Loucy (cell line): ENCODE results near the gene HIVEP2.
A peak's percentile ranks its signal among the peaks of the same experiment; 100 is the strongest.

Experiments used
- H2AFZ ChIP-seq: fragments of 200-600 bp; sonication (generic); 2 replicates; pipeline ENCODE4 v1.6.0; 2016; ENCODE audit warnings: antibody characterized with exemption, mild to moderate bottlenecking, low read length, moderate library complexity
- H3F3A ChIP-seq: fragments of 200-600 bp; 2 replicates; pipeline ENCODE4 v1.6.0; 2016; ENCODE audit warnings: antibody characterized with exemption, low read depth, mild to moderate bottlenecking
- H3K27me3 ChIP-seq: fragments of 200-600 bp; sonication (generic); 2 replicates; pipeline ENCODE4 v1.6.1; 2014; ENCODE audit warnings: low read length, mild to moderate bottlenecking; ENCODE audit not compliant: insufficient read depth, poor library complexity, severe bottlenecking
- H3K36me3 ChIP-seq: fragments of 200-600 bp; sonication (generic); 2 replicates; pipeline ENCODE4 v1.6.1; 2016; ENCODE audit warnings: low read length; ENCODE audit not compliant: insufficient read depth
- H3K4me1 ChIP-seq: fragments of 200-600 bp; sonication (generic); 2 replicates; pipeline ENCODE4 v1.5.1; 2014; ENCODE audit warnings: low read length, mild to moderate bottlenecking; ENCODE audit not compliant: insufficient read depth, poor library complexity, severe bottlenecking
- H3K4me2 ChIP-seq: fragments of 200-600 bp; sonication (generic); 2 replicates; pipeline ENCODE4 v1.6.0; 2014; ENCODE audit warnings: antibody characterized with exemption, low read length, low read depth, mild to moderate bottlenecking; ENCODE audit not compliant: poor library complexity, severe bottlenecking
- H3K4me3 ChIP-seq: fragments of 200-600 bp; sonication (generic); 2 replicates; pipeline ENCODE4 v1.5.1; 2014; ENCODE audit warnings: low read length, mild to moderate bottlenecking, mixed read lengths; ENCODE audit not compliant: poor library complexity, severe bottlenecking
- H3K79me2 ChIP-seq: fragments of 200-600 bp; sonication (generic); 2 replicates; pipeline ENCODE4 v1.6.1; 2014; ENCODE audit warnings: low read length; ENCODE audit not compliant: insufficient read depth
- H3K9ac ChIP-seq: fragments of 200-600 bp; sonication (generic); 2 replicates; pipeline ENCODE4 v1.6.0; 2014; ENCODE audit warnings: mild to moderate bottlenecking, low read depth, low read length, moderate library complexity; ENCODE audit not compliant: poor library complexity, severe bottlenecking
- H3K9me2 ChIP-seq: fragments of 200-600 bp; sonication (generic); replicated peaks from 2 replicates; pipeline ENCODE4 v1.6.1; 2016; ENCODE audit warnings: low read depth, low read length, mixed read lengths
- H3K9me3 ChIP-seq: fragments of 200-600 bp; sonication (generic); 2 replicates; pipeline ENCODE4 v1.6.1; 2014; ENCODE audit warnings: mild to moderate bottlenecking, antibody characterized with exemption, low read length, low read depth; ENCODE audit not compliant: insufficient read depth
- H4K20me1 ChIP-seq: fragments of 200-600 bp; sonication (generic); 2 replicates; pipeline ENCODE4 v1.6.0; 2014; ENCODE audit warnings: antibody characterized with exemption, low read length, mild to moderate bottlenecking; ENCODE audit not compliant: insufficient read depth, poor library complexity, severe bottlenecking
- CTCF ChIP-seq: fragments of 200-600 bp; sonication (generic); conservative IDR thresholded peaks from 2 replicates; pipeline ENCODE4 v1.5.1; 2014; ENCODE audit warnings: mild to moderate bottlenecking, antibody characterized with exemption, low read length
- EZH2phosphoT487 ChIP-seq: fragments of 200-600 bp; IDR thresholded peaks from 2 replicates; pipeline ENCODE4 v1.6.1; 2018; ENCODE audit warnings: antibody characterized with exemption, mild to moderate bottlenecking, moderate library complexity, borderline replicate concordance

Gene HIVEP2

GRCh38 chr6:142857233-142857761 lies 87.7 kb downstream of the HIVEP2 start:
- Histone ChIP-seq H3K36me3 (no peaks in the 10 kb centered on the region), H3K9ac (peak overlapping the region; percentile 63), H3K9me3 (no peaks in the 10 kb centered on the region), H3K4me1 (peaks cover 60% of the 10 kb centered on the region), H3K27me3 (no peaks in the 10 kb centered on the region), H3K9me2 (no peaks in the 10 kb centered on the region), H3K4me3 (peak overlapping the region; percentile 69), H4K20me1 (peaks cover 19% of the 10 kb centered on the region), H3K4me2 (peak overlapping the region; percentile 89), H3F3A (peaks cover 14% of the 10 kb centered on the region), H3K79me2 (peaks cover 84% of the 10 kb centered on the region), H2AFZ (no peak overlapping the region)
- TF ChIP-seq CTCF (no peak), EZH2phosphoT487 (no peak)

GRCh38 chr6:142856624-142857232 lies 88.2 kb downstream of the HIVEP2 start:
- TF ChIP-seq CTCF (no peak), EZH2phosphoT487 (no peak)
- Histone ChIP-seq H4K20me1 (peaks cover 17% of the 10 kb centered on the region), H3K36me3 (no peaks in the 10 kb centered on the region), H3F3A (peaks cover 14% of the 10 kb centered on the region), H3K9me2 (no peaks in the 10 kb centered on the region), H3K9me3 (no peaks in the 10 kb centered on the region), H3K79me2 (peaks cover 84% of the 10 kb centered on the region), H2AFZ (no peak overlapping the region), H3K4me1 (peaks cover 60% of the 10 kb centered on the region), H3K27me3 (no peaks in the 10 kb centered on the region), H3K9ac (peak overlapping the region; percentile 63), H3K4me2 (peak overlapping the region; percentile 89), H3K4me3 (peak overlapping the region; percentile 69)

GRCh38 chr6:142855893-142856623 lies 88.9 kb downstream of the HIVEP2 start:
- Histone ChIP-seq H3K4me3 (peak overlapping the region; percentile 69), H3K36me3 (no peaks in the 10 kb centered on the region), H3F3A (peaks cover 14% of the 10 kb centered on the region), H3K4me1 (peaks cover 67% of the 10 kb centered on the region), H3K79me2 (peaks cover 84% of the 10 kb centered on the region), H2AFZ (no peak overlapping the region), H4K20me1 (peaks cover 15% of the 10 kb centered on the region), H3K9me3 (no peaks in the 10 kb centered on the region), H3K27me3 (no peaks in the 10 kb centered on the region), H3K4me2 (peak overlapping the region; percentile 89), H3K9ac (peak overlapping the region; percentile 63), H3K9me2 (no peaks in the 10 kb centered on the region)
- TF ChIP-seq CTCF (no peak), EZH2phosphoT487 (no peak)
